GM12874 (cell line): Measurements from ENCODE around the gene FBXL16.
A peak's percentile ranks its signal among the peaks of the same experiment; 100 is the strongest.

Experiments used
- TF ChIP-seq, protein P1 (sequence below): IDR thresholded peaks from 2 replicates; pipeline ENCODE4 v1.5.1; 2011; ENCODE audit warnings: low read depth, mild to moderate bottlenecking, control low read depth, low read length, moderate library complexity; ENCODE audit not compliant: insufficient read depth

FBXL16 gene

GRCh38 chr16:666572-666971 is 39.0 kb downstream of the FBXL16 start:
- TF ChIP-seq, protein P1, sequence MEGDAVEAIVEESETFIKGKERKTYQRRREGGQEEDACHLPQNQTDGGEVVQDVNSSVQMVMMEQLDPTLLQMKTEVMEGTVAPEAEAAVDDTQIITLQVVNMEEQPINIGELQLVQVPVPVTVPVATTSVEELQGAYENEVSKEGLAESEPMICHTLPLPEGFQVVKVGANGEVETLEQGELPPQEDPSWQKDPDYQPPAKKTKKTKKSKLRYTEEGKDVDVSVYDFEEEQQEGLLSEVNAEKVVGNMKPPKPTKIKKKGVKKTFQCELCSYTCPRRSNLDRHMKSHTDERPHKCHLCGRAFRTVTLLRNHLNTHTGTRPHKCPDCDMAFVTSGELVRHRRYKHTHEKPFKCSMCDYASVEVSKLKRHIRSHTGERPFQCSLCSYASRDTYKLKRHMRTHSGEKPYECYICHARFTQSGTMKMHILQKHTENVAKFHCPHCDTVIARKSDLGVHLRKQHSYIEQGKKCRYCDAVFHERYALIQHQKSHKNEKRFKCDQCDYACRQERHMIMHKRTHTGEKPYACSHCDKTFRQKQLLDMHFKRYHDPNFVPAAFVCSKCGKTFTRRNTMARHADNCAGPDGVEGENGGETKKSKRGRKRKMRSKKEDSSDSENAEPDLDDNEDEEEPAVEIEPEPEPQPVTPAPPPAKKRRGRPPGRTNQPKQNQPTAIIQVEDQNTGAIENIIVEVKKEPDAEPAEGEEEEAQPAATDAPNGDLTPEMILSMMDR = no peak

GRCh38 chr16:662597-662996 is 43.0 kb downstream of the FBXL16 start:
- TF ChIP-seq, protein P1 = no peak

- TF ChIP-seq, protein P1 = no peak
These were observed 43.5 kb downstream of the FBXL16 start for GRCh38 chr16:662095-662494.

DNA sequence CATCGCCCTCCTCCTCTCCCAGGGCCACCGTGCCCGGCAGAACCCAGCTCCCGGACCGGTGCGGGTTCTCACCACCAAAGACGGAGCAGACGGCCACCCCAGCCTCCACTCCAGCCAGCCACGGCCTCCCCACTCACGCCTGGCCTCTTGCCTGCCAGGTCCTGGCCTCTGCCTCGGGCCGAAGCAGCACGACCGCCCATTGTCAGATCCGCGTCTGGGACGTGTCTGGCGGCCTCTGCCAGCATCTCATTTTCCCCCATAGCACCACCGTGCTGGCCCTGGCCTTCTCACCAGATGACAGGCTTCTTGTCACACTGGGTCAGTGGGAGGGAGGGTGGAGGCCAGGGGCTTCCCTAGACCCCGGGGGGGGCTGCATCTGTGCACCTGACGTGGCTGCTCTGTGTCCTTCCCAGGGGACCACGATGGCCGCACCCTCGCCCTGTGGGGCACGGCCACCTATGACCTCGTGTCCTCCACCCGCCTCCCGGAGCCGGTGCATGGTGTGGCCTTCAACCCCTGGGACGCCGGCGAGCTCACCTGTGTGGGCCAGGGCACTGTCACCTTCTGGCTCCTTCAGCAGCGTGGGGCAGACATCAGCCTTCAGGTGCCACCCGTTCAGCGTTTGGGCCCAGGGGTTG is 44.3 kb downstream of the FBXL16 start:
- TF ChIP-seq, protein P1 = no peak

DNA sequence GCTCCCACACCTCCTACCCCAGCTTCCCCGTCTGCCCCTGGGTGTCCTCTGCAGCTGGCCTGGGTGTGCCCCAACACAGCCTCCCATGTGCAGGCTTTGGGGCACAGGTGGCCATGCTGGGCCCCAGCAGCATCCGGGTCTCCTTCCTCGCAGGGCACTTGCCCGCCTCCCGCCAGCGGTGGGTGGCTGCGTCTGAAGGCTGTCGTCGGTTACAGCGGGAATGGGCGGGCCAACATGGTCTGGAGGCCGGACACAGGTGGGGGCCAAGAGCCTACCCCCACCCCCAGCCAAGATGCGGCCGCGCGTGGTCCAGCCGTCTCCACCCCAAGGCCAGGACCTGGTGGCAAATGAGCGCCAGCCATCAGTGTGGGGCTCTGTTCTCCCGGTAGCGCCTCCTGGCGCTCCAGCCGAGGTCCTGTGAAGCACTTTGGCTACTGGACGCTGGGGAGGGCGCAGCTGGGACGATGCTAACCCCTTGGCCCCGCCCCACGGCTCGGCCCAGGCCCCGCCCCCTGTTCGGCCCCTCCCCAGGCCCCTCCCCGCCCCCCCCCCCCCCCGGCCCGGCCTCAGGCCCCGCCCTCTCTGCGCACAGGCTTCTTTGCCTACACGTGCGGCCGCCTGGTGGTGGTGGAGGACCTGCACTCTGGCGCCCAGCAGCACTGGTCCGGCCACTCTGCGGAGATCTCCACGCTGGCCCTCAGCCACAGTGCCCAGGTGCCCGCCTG is 45.0 kb downstream of the FBXL16 start:
- TF ChIP-seq, protein P1 = peak; percentile 56

DNA sequence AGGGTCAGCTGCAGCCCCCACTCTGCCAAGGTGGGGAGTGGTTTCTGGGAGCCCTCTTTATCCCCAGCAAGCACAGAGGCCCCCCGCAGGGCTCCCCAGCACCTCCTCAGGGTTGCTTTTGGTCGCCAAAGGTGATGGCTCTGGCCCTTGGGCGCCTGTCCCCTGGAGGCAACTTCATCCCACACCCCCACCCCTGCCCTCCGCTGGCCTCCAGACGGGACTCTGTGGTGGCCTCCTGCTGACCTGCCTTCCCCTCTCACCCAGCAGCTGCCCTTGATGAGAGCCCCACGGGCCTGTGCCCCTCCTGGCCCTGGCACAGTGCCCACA is 45.5 kb downstream of the FBXL16 start:
- TF ChIP-seq, protein P1 = no peak

- TF ChIP-seq, protein P1 = no peak
These were observed 46.0 kb downstream of the FBXL16 start for GRCh38 chr16:659618-660017.
